GM18867 (cell line): ENCODE data around the gene VGLL4.
A peak's percentile ranks its signal among the peaks of the same experiment; 100 is the strongest.

ENCODE experiments used
- ATAC-seq: cut with Tn5 transposase; IDR thresholded peaks from one replicate; pipeline ENCODE4 v1.9.1; 2021; ENCODE audit warnings: mild to moderate bottlenecking, moderate library complexity; ENCODE audit not compliant: unreplicated experiment

VGLL4 gene

GRCh38 chr3:11629716-11630115 lies 14.0 kb downstream of the VGLL4 start:
- ATAC-seq, result no peak

GRCh38 chr3:11627612-11628011 lies 16.1 kb downstream of the VGLL4 start:
- no peak for ATAC-seq

GRCh38 chr3:11626084-11626463 lies 17.6 kb downstream of the VGLL4 start:
- peak; percentile 55 for ATAC-seq

DNA sequence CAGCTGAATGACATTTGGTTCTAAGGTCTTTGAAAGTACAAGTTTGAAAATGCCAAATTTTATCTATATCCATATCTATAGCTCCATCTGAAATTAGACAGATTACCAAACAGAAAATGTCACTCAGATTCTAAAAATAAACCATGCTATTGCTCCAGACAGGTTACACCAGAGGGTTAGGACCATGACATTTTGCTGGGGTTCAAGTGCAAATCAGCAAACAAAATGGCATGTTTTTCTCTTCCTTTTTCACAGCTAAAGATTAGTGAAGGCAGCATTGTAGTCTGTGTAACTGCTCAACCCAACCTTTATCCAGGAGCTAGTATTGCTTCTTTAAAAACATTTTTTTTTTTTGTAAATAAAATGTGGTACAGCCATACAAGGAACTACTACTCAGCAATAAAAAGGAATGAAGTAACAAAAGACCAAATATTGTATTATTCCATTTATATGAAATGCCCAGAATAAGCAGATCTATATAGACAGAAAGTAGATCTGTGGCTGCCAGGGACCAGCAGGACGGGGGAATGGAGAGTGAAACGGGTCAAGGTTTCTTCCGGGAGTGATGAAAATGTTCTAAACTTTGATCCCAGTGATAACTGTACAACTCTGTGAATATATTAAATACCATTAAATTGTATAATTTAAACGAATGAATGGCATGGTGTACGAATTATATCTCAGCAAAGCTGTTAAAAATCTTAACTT lies 18.2 kb downstream of the VGLL4 start:
- no peak for ATAC-seq

DNA sequence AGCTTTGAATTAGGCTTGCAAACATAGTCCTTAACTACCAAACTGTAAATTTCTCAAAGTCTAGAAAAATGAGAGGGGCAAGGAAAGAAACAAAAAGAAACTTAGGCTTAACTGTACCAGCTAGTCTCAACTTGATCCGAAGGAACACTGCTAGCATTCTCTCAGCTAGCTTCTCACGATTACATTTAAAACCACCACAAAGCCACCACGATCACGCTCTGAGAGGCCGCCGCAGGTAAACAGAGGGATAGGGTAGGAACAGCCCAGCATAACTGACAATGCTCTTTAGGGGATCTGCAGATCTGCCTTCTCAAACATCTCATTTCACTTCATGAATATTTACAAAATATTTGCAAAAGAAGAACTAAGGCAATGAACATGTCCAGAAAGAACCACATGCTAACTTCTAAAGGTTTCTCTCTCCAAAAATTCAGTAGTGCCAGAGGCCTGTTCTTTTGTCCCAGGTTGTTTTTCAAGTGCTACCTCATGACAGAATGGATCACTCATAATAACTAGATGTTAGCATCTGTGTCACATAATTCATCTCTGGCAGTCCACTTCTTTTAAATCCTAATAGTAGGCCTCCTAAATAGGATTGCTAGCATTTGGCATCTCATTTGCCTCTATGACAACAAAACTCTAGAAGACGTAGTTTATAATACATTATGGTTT lies 18.9 kb downstream of the VGLL4 start:
- ATAC-seq, result no peak

DNA sequence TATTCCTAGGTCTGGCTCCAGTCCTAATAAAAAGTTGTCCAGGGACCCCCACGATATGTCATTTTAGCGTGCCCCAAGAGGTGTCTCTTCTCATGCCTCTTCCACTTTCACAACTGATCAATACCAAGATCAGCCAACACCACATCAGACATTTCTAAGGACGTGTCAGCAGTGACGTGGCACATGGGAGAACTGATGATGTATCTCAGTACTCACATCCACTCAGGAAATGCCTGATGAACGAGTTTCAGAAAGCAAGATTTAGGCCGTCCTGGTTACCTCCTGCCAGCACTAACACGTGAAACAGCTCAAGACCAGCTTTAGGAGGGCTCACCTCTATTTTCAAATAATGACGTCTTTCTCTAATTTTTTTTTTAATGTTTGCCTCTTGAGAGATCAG lies 19.6 kb downstream of the VGLL4 start:
- ATAC-seq, result peak; percentile 51

- ATAC-seq, result no peak
Observed at GRCh38 chr3:11622586-11623550, 20.8 kb downstream of the VGLL4 start.

GRCh38 chr3:11621077-11621476 lies 22.6 kb downstream of the VGLL4 start:
- ATAC-seq, result no peak

- no peak for ATAC-seq
Observed at GRCh38 chr3:11619946-11620652, 23.6 kb downstream of the VGLL4 start.

GRCh38 chr3:11619461-11619860 lies 24.3 kb downstream of the VGLL4 start:
- ATAC-seq, result no peak

DNA sequence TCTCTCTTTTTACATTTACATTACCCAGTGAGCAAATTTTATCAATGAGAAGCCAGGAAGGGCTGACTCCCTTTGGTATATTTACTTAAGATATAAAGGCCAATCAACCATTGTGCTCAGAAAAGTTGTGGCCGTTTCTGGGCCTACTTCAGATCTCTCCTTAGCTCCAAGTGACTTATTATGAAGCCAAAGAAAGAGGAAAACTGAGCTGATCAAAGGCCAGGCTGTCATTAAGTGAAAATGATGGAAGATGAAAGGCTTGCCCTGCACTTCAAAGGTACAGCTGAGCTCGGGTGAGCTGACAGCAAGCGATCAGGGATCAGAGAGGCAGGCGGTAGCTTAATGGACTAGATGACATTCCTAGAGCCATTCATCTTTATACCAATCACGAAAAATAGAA lies 24.8 kb downstream of the VGLL4 start:
- ATAC-seq, result no peak

- no peak for ATAC-seq
Observed at GRCh38 chr3:11616551-11616950, 27.2 kb downstream of the VGLL4 start.

GRCh38 chr3:11613851-11614487 lies 29.7 kb downstream of the VGLL4 start:
- ATAC-seq, result no peak

DNA sequence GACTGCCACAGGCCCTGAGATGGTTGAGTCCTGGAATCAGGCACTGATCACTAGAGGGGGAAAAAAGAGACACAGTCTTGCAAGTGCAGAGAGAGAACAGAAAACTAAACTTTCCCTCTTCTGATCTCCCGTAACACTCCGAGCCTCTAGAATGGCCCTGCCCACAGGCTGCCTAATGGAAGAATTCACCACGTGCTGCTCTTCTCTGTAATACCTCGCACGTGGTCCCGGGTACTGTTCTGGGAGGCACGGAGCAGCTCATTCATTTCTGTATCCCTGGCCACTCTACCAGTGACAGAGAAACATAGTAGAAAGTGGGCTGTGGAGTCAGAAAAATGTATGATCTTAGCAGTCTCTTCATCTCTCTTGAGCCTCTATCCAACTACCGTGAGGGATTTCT lies 30.4 kb downstream of the VGLL4 start:
- no peak for ATAC-seq

GRCh38 chr3:11612515-11613188 lies 31.1 kb downstream of the VGLL4 start:
- no peak for ATAC-seq

DNA sequence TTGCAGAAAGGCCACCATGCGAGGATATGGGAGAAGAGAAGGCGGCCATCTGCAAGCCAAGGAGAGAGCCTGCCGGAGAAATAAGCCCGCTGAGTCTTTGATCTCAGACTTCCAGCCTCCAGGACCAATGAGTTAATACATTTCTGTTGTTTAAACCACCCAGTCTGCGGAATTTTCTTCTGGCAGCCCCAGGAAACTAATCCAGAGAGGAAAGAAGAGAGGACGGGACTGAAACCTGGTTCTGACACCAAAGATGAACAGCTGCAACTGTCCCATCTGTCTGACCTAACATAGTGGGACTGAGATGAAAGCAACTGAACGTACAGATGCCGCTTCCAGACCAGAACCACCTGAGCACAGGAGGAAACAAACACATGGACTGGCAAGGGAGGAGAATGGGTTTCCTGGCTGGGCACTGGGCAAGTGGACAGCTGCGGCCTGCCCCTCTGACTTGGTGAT lies 32.3 kb downstream of the VGLL4 start:
- no peak for ATAC-seq

- ATAC-seq, result no peak
Observed at GRCh38 chr3:11610700-11611275, 32.9 kb downstream of the VGLL4 start.

DNA sequence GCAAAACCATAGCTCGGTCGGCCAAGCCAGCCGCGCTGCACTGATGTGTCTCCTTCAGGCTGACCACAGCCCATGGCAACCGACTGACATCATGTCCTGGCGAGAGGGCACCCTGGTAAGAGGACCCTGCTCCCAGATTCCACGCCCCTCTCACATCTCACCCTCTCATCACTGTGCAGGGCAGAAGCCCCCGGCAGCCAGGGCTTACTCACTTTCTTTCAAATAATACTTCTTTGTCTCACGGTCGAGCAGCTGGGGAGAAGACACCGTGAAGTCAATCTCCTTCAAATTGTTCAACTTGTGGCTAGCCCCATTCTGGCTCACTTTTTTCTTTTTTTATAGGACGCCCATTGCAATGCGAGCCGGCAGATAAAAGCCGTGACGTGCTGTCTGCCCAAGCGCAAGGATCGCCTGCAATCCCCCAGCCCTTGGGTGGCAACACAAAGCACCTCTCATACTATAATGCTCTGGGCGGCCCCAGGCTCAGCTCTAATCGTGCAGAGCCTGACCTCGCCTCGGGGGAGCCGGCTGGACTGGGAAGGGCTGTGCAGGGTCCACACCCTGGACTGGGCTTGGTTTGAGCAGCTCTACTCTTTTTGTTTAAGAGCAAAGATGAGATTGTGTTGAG lies 33.6 kb downstream of the VGLL4 start:
- no peak for ATAC-seq

DNA sequence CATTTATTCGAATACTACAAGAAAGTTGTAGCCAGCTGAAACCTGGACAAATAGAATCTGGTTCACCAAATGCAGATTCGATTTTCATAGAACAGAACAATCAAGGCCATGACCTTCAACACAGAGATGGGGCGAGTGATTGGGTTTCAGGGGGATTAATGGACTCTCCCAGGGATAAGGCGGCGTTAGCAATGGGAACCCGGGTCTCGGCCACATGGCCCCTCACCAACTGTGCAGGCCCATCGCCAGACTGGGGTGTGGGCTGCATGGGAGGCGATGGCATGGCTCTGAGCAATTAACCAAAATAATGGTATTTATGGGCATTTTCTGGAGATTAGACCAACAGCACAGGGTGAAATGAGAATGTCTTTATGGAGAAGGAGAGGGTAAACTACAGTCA lies 34.2 kb downstream of the VGLL4 start:
- no peak for ATAC-seq
